Esophagus muscularis mucosa (tissue), 2 donors: Measurements from ENCODE around the gene WWC1.

ENCODE experiments used
- EP300 ChIP-seq: sonication (generic); formaldehyde crosslinking; IDR thresholded peaks from one replicate; pipeline ENCODE4 v1.6.1; 2017; ENCODE audit warnings: antibody characterized with exemption
- POLR2A ChIP-seq: fragments of 450-650 bp; IDR thresholded peaks from one replicate; pipeline ENCODE4 v1.6.1; 2017; ENCODE audit warnings: antibody characterized with exemption, moderate library complexity, mild to moderate bottlenecking, low read depth

DNA sequence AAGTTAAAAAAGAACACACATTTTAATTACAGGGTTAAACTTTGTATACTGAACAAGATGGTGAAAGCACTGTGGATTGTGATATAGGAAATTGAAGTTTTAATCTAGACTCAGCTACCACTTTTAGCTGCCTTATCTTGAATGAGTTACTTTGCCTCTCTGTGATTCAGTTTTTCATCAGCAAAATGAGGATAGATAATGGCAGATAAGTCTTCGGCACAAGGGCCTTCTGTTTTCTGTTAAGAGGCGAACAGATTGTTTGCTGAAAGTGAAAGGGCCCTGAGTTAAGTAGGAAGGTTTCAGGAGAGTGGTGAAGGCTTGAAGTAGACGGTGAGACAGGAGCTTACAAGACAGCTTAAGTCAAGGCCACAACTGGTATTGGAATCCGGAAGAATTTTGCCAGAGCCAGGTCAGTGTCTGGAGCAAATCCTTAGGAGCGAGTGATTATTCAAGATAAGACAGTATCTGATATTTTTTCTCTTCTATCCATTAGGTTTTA is 202.7 kb downstream of the WWC1 start:
- TF ChIP-seq EP300 = no peak
- no peak for TF ChIP-seq POLR2A
